IMR-90 (cell line): ENCODE data around the gene DCAF8L2. TPM values are rescaled to one million over a fixed set of nuclear protein-coding genes. Genes with fewer than 3 reads are reported as not detected.
"Not testable (repeated sequence)": the region's sequence is repeated elsewhere in the genome, so short reads cannot be mapped to it uniquely, and the experiment has no call there.

ENCODE experiments used
- ATAC-seq: fragments of 200-7000 bp; cut with Tn5 transposase; 2 replicates; pipeline ENCODE4 v1.9.1; 2020; ENCODE audit warnings: low read depth, mild to moderate bottlenecking, moderate library complexity
- BruUV-seq: library from RNA; stranded (reverse); fragments of 400-500 nt; replicated peaks from 2 replicates; lab custom pipeline; 2021; lab: Mats Ljungman, UMichigan
- CTCF ChIA-PET: fragments of 300-600 bp; formaldehyde crosslinking; extraction: SDS; loops from one replicate; lab custom pipeline; 2021; ENCODE audit warnings: antibody characterized with exemption; lab: Yijun Ruan, JAX
- POLR2A ChIA-PET: fragments of 300-600 bp; sonication (Branson Sonifier 250); formaldehyde crosslinking; loops from one replicate; lab custom pipeline; 2022; ENCODE audit warnings: antibody characterized with exemption; ENCODE audit not compliant: unreplicated experiment; lab: Charles Lee
- DNase-seq: peaks from one replicate; pipeline ENCODE4 v3.0.0; 2013
- H2AFZ ChIP-seq: replicated peaks from 2 replicates; pipeline ENCODE3; 2013; ENCODE audit warnings: low read length, mild to moderate bottlenecking; ENCODE audit not compliant: poor library complexity
- H2AK5ac ChIP-seq: 2 replicates; pipeline ENCODE4 v1.6.1; 2013; ENCODE audit warnings: low read depth, low read length, inconsistent platforms
- H2AK9ac ChIP-seq: replicated peaks from 2 replicates; pipeline ENCODE3; 2013; ENCODE audit warnings: mild to moderate bottlenecking, low read depth, low read length, moderate library complexity; ENCODE audit not compliant: poor library complexity
- H2BK120ac ChIP-seq: 2 replicates; pipeline ENCODE4 v1.6.1; 2013; ENCODE audit warnings: low read depth, low read length, inconsistent platforms
- H2BK15ac ChIP-seq: 3 replicates; pipeline ENCODE4 v1.6.1; 2013; ENCODE audit warnings: low read depth, low read length, inconsistent platforms
- H2BK20ac ChIP-seq: 2 replicates; pipeline ENCODE4 v1.6.1; 2013; ENCODE audit warnings: low read depth, mild to moderate bottlenecking, inconsistent platforms, low read length, moderate library complexity
- H2BK5ac ChIP-seq: 2 replicates; pipeline ENCODE4 v1.6.1; 2013; ENCODE audit warnings: mild to moderate bottlenecking, low read depth, low read length, inconsistent platforms; ENCODE audit not compliant: poor library complexity, severe bottlenecking
- H3K14ac ChIP-seq: replicated peaks from 2 replicates; pipeline ENCODE4 v1.6.1; 2013; ENCODE audit warnings: low read depth, low read length, inconsistent platforms
- H3K18ac ChIP-seq: 2 replicates; pipeline ENCODE4 v1.6.1; 2013; ENCODE audit warnings: low read depth, low read length, control low read depth
- H3K23ac ChIP-seq: 2 replicates; pipeline ENCODE4 v1.6.1; 2013; ENCODE audit warnings: low read depth, low read length, inconsistent platforms
- H3K27ac ChIP-seq: 2 replicates; pipeline ENCODE4 v1.5.1; 2013; ENCODE audit warnings: mild to moderate bottlenecking, control low read depth, low read length; ENCODE audit not compliant: insufficient read depth
- H3K27me3 ChIP-seq: 2 replicates; pipeline ENCODE4 v1.6.1; 2013; ENCODE audit warnings: low read length; ENCODE audit not compliant: control insufficient read depth, insufficient read depth
- H3K36me3 ChIP-seq: 2 replicates; pipeline ENCODE4 v1.6.1; 2013; ENCODE audit warnings: low read length, mixed read lengths; ENCODE audit not compliant: control insufficient read depth, insufficient read depth
- H3K4ac ChIP-seq: 2 replicates; pipeline ENCODE4 v1.6.1; 2013; ENCODE audit warnings: low read depth, low read length, inconsistent platforms
- H3K4me1 ChIP-seq: 2 replicates; pipeline ENCODE4 v1.6.1; 2013; ENCODE audit warnings: low read length, mixed read lengths; ENCODE audit not compliant: control insufficient read depth, insufficient read depth
- H3K4me2 ChIP-seq: 2 replicates; pipeline ENCODE4 v1.6.1; 2013; ENCODE audit warnings: low read depth, mild to moderate bottlenecking, control low read depth, low read length, moderate library complexity
- H3K4me3 ChIP-seq: 2 replicates; pipeline ENCODE4 v1.5.1; 2013; ENCODE audit warnings: low read depth, mild to moderate bottlenecking, control low read depth, low read length, moderate library complexity; ENCODE audit not compliant: insufficient read depth
- H3K56ac ChIP-seq: 2 replicates; pipeline ENCODE4 v1.6.1; 2013; ENCODE audit warnings: low read length, inconsistent platforms; ENCODE audit not compliant: insufficient read depth; ENCODE audit errors: extremely low read depth
- H3K79me1 ChIP-seq, 2 experiments: 2 replicates each; pipeline ENCODE4 v1.6.1; 2013; ENCODE audit warnings: low read length in 2 of 2, inconsistent platforms in 1 of 2, low read depth in 1 of 2
- H3K9ac ChIP-seq: 2 replicates; pipeline ENCODE4 v1.6.1; 2013; ENCODE audit warnings: low read depth, low read length, control low read depth
- H3K9me1 ChIP-seq: 2 replicates; pipeline ENCODE4 v1.6.1; 2013; ENCODE audit warnings: low read length, inconsistent platforms; ENCODE audit not compliant: insufficient read depth
- H3K9me3 ChIP-seq: 2 replicates; pipeline ENCODE4 v1.6.1; 2013; ENCODE audit warnings: low read length; ENCODE audit not compliant: control insufficient read depth, insufficient read depth
- H4K20me1 ChIP-seq: 2 replicates; pipeline ENCODE4 v1.6.1; 2013; ENCODE audit warnings: low read length, inconsistent platforms; ENCODE audit not compliant: insufficient read depth
- H4K5ac ChIP-seq: 2 replicates; pipeline ENCODE4 v1.6.1; 2013; ENCODE audit warnings: mild to moderate bottlenecking, low read depth, low read length, control low read depth
- H4K8ac ChIP-seq, 2 experiments: 2 replicates each; pipeline ENCODE4 v1.6.1; 2013; ENCODE audit warnings: low read depth in 2 of 2, low read length in 2 of 2, control low read depth in 1 of 2, inconsistent platforms in 1 of 2
- H4K91ac ChIP-seq: 2 replicates; pipeline ENCODE4 v1.6.1; 2013; ENCODE audit warnings: low read depth, low read length, inconsistent platforms; ENCODE audit not compliant: insufficient read depth
- WGBS, 2 experiments: methylation state at CpG; one replicate each; pipeline versions ENCODE4 v1.1.5 to v1.1.7; 2013; ENCODE audit warnings: missing lambda C conversion rate in 2 of 2; ENCODE audit not compliant: insufficient read length in 1 of 2; ENCODE audit errors: extremely low coverage in 2 of 2; 5-methylcytosine and 5-hydroxymethylcytosine counted together
- dilution Hi-C: fragments of 300-500 bp; cut with HindIII; formaldehyde crosslinking; loops from one replicate; pipeline ENCODE4 v1.14.3; 2018; ENCODE audit warnings: low sequenced_read_pairs; ENCODE audit not compliant: unreplicated experiment
- in situ Hi-C: fragments of 300-500 bp; cut with MboI; formaldehyde crosslinking; loops from 3 replicates; pipeline ENCODE4 v1.14.3; 2019; ENCODE audit warnings: low sequenced_read_pairs, inconsistent platforms, mixed read lengths
- intact Hi-C: fragments of 100-400 bp; cut with micrococcal nuclease; formaldehyde crosslinking; loops from 2 replicates; pipeline ENCODE4 v1.10.0; 2022
- polyA plus RNA-seq, 3 experiments: library from polyadenylated mRNA; depleted of rRNA; stranded (reverse); fragments of >200 nt; gene quantifications; 2 replicates each; pipeline ENCODE4 v1.2.3, GENCODE V29; 2012; ENCODE audit warnings: low replicate concordance in 1 of 3
- total RNA-seq: library from RNA; depleted of rRNA; stranded (reverse); fragments of >200 nt; gene quantifications from 2 replicates; pipeline ENCODE4 v1.2.3, GENCODE V29; 2012

Gene DCAF8L2
- total and polyA plus RNA-seq, 2 of the 4 experiments (the other 2 are of a cell fraction): not detected

GRCh38 chrX:27750298-27750697 lies 160.2 kb downstream of the DCAF8L2 start:
- H3K4me1 ChIP-seq, H2BK5ac ChIP-seq, H3K23ac ChIP-seq, POLR2A ChIA-PET, H2BK120ac ChIP-seq, H3K14ac ChIP-seq, dilution Hi-C loops, H4K8ac ChIP-seq, H3K36me3 ChIP-seq, DNase-seq, BruUV-seq, H2BK20ac ChIP-seq, H2AFZ ChIP-seq, H4K20me1 ChIP-seq, H3K27ac ChIP-seq, H2AK5ac ChIP-seq, H4K91ac ChIP-seq, H3K79me1 ChIP-seq, H3K9me1 ChIP-seq, in situ Hi-C loops, H2AK9ac ChIP-seq, CTCF ChIA-PET, H2BK15ac ChIP-seq, H3K4me3 ChIP-seq, H4K5ac ChIP-seq, H3K4me2 ChIP-seq, H3K18ac ChIP-seq, H3K4ac ChIP-seq, H3K27me3 ChIP-seq, ATAC-seq, H3K9me3 ChIP-seq, H3K9ac ChIP-seq, H3K56ac ChIP-seq, intact Hi-C loops: not testable (repeated sequence)
- WGBS, 2 experiments: no CpG with 5 or more reads among the region's 2 CpGs
